ENCODE data around the gene KRTAP19-6. TPM values are rescaled to one million over a fixed set of nuclear protein-coding genes. Genes with fewer than 3 reads are reported as not detected.

Gene KRTAP19-6
- total RNA-seq, 1 experiment from 2014 or later = not detected

GRCh38 chr21:30555095-30555494 lies 13.4 kb upstream of the KRTAP19-6 start:
- no peaks in the 10 kb centered on the region for H3K4me1 ChIP-seq (ENCODE audit: insufficient read depth, low read length)
- H3K4me3 Mint-ChIP-seq = no peak overlapping the region
- H3K36me3 Mint-ChIP-seq (ENCODE audit: insufficient read depth in 1 of 3, low read depth in 3 of 3) = peaks cover 0 to 14% (median 0%) of the 10 kb centered on the region in 3 experiments; a peak in 2 of 7 replicates
- no peak overlapping the region for H3K9ac ChIP-seq (ENCODE audit: extremely low read depth, insufficient read length, low read length)
- H3K27ac ChIP-seq (ENCODE audit: insufficient read length, low read depth, low read length) = no peak overlapping the region
- no peak overlapping the region for H3K56ac ChIP-seq (ENCODE audit: insufficient read length, low read depth, low read length)
- no peak overlapping the region for H3K4ac ChIP-seq (ENCODE audit: low read depth, low read length)
- no peak overlapping the region for H3K18ac ChIP-seq (ENCODE audit: insufficient read length, low read depth, low read length)
- no peaks in the 10 kb centered on the region for H3K79me1 ChIP-seq (ENCODE audit: insufficient read depth, low read depth, low read length, poor library complexity, severe bottlenecking)
- H4K8ac ChIP-seq (replicated peaks; ENCODE audit: insufficient read length, low read depth, low read length) = no peak overlapping the region
- H3K14ac ChIP-seq (ENCODE audit: insufficient read depth, low read length) = no peak overlapping the region
- H3K23me2 ChIP-seq (ENCODE audit: insufficient read length, low read depth, low read length, poor library complexity, severe bottlenecking) = no peaks in the 10 kb centered on the region
- H3K4me2 ChIP-seq (ENCODE audit: insufficient read depth, insufficient read length, low read length) = no peak overlapping the region
- no peak for TF ChIP-seq CTCF (conservative IDR thresholded peaks at IDR 0.05)
- no peak overlapping the region for H3T11ph ChIP-seq (ENCODE audit: low read length)
- H3K9me3 Mint-ChIP-seq = peaks cover 7 to 34% of the 10 kb centered on the region in 2 experiments; a peak in 4 of 5 replicates
- no peak for DNase-seq
- no peak overlapping the region for H2AK5ac ChIP-seq (ENCODE audit: insufficient read length, low read length)
- no peak overlapping the region for H2BK20ac ChIP-seq (ENCODE audit: low read depth, low read length, poor library complexity, severe bottlenecking)
- no peak overlapping the region for H3K23ac ChIP-seq (ENCODE audit: insufficient read length, low read depth, low read length)
- no peak overlapping the region for H4K5ac ChIP-seq (ENCODE audit: insufficient read length, low read depth, low read length)
- H2AFZ ChIP-seq (ENCODE audit: low read length) = no peak overlapping the region
- H3K4me1 Mint-ChIP-seq = no peaks in the 10 kb centered on the region
- H3K79me2 ChIP-seq (ENCODE audit: insufficient read depth, low read length) = no peaks in the 10 kb centered on the region
- no peaks in the 10 kb centered on the region; the same call in 1 of the 2 replicates for H3K27me3 Mint-ChIP-seq (ENCODE audit: low read depth)
- H3K27ac Mint-ChIP-seq = no peak overlapping the region
- no peak overlapping the region for H2BK5ac ChIP-seq (ENCODE audit: insufficient read length, low read length)
- H4K91ac ChIP-seq (ENCODE audit: insufficient read length, low read depth, low read length) = no peak overlapping the region
- no peak overlapping the region for H2BK15ac ChIP-seq (ENCODE audit: low read depth, low read length)
- no peaks in the 10 kb centered on the region for H3K9me3 ChIP-seq (ENCODE audit: control insufficient read depth, low read depth, low read length)
- H2BK12ac ChIP-seq (ENCODE audit: insufficient read length, low read depth, low read length) = no peak overlapping the region
- H2BK120ac ChIP-seq (ENCODE audit: low read depth, low read length, poor library complexity, severe bottlenecking) = no peak overlapping the region
- WGBS (ENCODE audit: extremely low coverage, insufficient read length, low lambda C conversion rate) = no CpG with 5 or more reads among the region's 2 CpGs
- no peaks in the 10 kb centered on the region for H3K27me3 ChIP-seq (ENCODE audit: insufficient read depth, low read length)
- no peaks in the 10 kb centered on the region for H4K20me1 ChIP-seq (ENCODE audit: control insufficient read depth, insufficient read depth, insufficient read length)

Measured in H9 (cell line).